Measurements from ENCODE around the gene BCAP31. TPM values are rescaled to one million over a fixed set of nuclear protein-coding genes. Genes with fewer than 3 reads are reported as not detected.

BCAP31 gene
- total RNA-seq, 1 donor from 2014 or later = 126 TPM

DNA sequence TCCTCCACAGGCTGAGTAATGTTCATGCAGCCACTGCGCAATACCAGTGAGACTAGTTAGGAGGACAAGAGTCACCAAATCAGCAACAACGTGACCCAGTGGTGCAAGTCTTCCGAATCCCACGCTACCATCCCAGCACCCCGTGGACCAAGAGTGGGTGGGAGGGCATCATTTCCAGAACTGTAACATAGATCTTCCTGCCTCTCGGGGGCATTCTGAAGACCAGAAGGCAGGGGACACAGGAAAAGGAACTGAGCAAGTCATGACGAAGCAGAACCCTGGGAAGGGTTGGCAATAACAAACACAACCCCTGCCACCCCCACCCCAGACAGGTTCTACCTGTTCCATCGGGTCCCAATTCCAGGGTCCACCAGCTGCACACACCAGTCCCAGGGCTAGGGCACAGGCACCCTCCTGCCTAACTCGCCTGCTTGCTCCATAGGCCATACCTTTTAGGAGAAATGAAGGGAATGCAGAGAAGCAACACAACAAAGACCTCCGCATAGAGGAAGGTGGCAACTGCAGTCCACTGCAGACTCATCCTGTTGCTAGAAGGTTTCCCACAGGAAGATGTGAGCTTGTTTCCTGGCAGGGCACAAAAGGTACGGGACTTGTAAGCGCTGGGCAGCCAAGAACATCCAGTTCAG, 1.4 kb downstream of the BCAP31 start:
- intact Hi-C loops (cut with DNase I) = no loop called here
- H3K27ac ChIP-seq = peak overlapping the region; percentile 74
- H3K4me1 ChIP-seq = peaks cover 47% of the 10 kb centered on the region
- no peaks in the 10 kb centered on the region for H3K9me3 ChIP-seq
- TF ChIP-seq POLR2AphosphoS5 (IDR thresholded peaks at IDR 0.05; ENCODE audit: insufficient read depth in 1 of 2, low read depth in 1 of 2) = no peak
- TF ChIP-seq POLR2A (IDR thresholded peaks at IDR 0.05) = no peak
- TF ChIP-seq, protein P1, sequence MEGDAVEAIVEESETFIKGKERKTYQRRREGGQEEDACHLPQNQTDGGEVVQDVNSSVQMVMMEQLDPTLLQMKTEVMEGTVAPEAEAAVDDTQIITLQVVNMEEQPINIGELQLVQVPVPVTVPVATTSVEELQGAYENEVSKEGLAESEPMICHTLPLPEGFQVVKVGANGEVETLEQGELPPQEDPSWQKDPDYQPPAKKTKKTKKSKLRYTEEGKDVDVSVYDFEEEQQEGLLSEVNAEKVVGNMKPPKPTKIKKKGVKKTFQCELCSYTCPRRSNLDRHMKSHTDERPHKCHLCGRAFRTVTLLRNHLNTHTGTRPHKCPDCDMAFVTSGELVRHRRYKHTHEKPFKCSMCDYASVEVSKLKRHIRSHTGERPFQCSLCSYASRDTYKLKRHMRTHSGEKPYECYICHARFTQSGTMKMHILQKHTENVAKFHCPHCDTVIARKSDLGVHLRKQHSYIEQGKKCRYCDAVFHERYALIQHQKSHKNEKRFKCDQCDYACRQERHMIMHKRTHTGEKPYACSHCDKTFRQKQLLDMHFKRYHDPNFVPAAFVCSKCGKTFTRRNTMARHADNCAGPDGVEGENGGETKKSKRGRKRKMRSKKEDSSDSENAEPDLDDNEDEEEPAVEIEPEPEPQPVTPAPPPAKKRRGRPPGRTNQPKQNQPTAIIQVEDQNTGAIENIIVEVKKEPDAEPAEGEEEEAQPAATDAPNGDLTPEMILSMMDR (IDR thresholded peaks at IDR 0.05) = no peak
- peak overlapping the region; percentile 59 to 63 for H3K4me3 ChIP-seq
- no peak for DNase-seq (ENCODE audit: extremely low spot score in 2 of 2)
- H3K36me3 ChIP-seq = peaks cover 0 to 16% of the 10 kb centered on the region in 2 donors
- no peaks in the 10 kb centered on the region for H3K27me3 ChIP-seq

DNA sequence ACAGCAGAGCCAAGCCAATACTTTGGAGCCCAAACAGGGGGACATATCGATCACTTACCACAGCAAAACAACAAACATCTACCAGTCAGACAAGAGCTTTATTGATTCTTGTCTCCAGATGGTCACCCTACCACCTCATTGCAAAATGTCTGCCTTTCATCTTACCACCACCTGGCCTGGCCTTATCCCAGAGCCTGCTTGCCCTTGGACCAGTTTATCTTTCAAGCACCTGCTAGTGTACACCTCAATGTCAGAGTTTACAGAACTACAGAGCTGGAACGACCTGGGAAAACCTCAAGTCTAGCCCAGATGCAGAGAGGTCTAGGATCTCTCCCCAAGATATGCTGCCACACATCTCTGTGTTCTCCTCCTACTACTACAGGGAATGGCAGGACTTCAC, 4.5 kb downstream of the BCAP31 start:
- TF ChIP-seq, protein P1 (IDR thresholded peaks at IDR 0.05) = no peak
- TF ChIP-seq POLR2AphosphoS5 (IDR thresholded peaks at IDR 0.05; ENCODE audit: insufficient read depth in 1 of 2, low read depth in 1 of 2) (no peak), POLR2A (IDR thresholded peaks at IDR 0.05) (no peak)
- H3K9me3 ChIP-seq = no peaks in the 10 kb centered on the region
- peaks cover 0 to 25% of the 10 kb centered on the region in 2 donors for H3K36me3 ChIP-seq
- H3K27me3 ChIP-seq = no peaks in the 10 kb centered on the region
- no peak for DNase-seq (ENCODE audit: extremely low spot score in 2 of 2)
- intact Hi-C loops (cut with DNase I) = no loop called here
- no peak overlapping the region for H3K4me3 ChIP-seq
- H3K27ac ChIP-seq = no peak overlapping the region
- peaks cover 16% of the 10 kb centered on the region for H3K4me1 ChIP-seq

DNA sequence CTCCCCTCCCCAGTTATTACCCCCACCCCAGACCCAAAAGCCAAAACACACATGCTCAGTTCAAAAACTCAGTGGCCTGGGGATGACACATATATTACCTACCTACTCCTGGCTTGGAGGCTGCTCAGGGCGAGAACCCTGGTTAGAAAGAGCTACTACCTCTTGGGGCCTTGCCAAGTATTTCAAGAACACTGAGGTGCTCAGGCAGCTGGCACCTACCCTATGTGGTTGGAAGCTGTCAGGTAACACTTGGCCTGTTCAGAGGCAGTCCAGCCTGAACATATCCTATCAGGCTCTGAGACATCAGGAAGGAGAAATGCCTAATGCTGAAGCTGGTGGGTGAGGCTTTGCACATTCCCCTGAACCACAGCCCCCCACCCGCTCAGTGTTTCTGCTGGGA, 4.9 kb downstream of the BCAP31 start:
- Histone ChIP-seq H3K9me3 (no peaks in the 10 kb centered on the region), H3K27me3 (no peaks in the 10 kb centered on the region), H3K27ac (no peak overlapping the region), H3K36me3 (peaks cover 0 to 30% of the 10 kb centered on the region in 2 donors), H3K4me1 (peaks cover 16% of the 10 kb centered on the region), H3K4me3 (no peak overlapping the region)
- no peak for TF ChIP-seq POLR2AphosphoS5 (IDR thresholded peaks at IDR 0.05; ENCODE audit: insufficient read depth in 1 of 2, low read depth in 1 of 2)
- TF ChIP-seq, protein P1 (IDR thresholded peaks at IDR 0.05) = no peak
- TF ChIP-seq POLR2A (IDR thresholded peaks at IDR 0.05) = no peak
- no peak for DNase-seq (ENCODE audit: extremely low spot score in 2 of 2)
- intact Hi-C loops (cut with DNase I) = no loop called here

- DNase-seq (ENCODE audit: extremely low spot score in 2 of 2) = no peak
- intact Hi-C loops (cut with DNase I) = no loop called here
- no peak for TF ChIP-seq POLR2A (IDR thresholded peaks at IDR 0.05)
- TF ChIP-seq, protein P1 (IDR thresholded peaks at IDR 0.05) = no peak
- no peak for TF ChIP-seq POLR2AphosphoS5 (IDR thresholded peaks at IDR 0.05; ENCODE audit: insufficient read depth in 1 of 2, low read depth in 1 of 2)
- peaks cover 8% of the 10 kb centered on the region for H3K4me1 ChIP-seq
- no peak overlapping the region for H3K4me3 ChIP-seq
- H3K27me3 ChIP-seq = no peaks in the 10 kb centered on the region
- H3K36me3 ChIP-seq = peaks cover 0 to 37% of the 10 kb centered on the region in 2 donors
- no peaks in the 10 kb centered on the region for H3K9me3 ChIP-seq
- no peak overlapping the region for H3K27ac ChIP-seq
Measured at GRCh38 chrX:153717445-153717844, 6.7 kb downstream of the BCAP31 start.

- Histone ChIP-seq H3K4me3 (no peak overlapping the region), H3K4me1 (no peaks in the 10 kb centered on the region), H3K36me3 (peaks cover 0 to 33% of the 10 kb centered on the region in 2 donors), H3K27me3 (no peaks in the 10 kb centered on the region), H3K9me3 (no peaks in the 10 kb centered on the region), H3K27ac (no peak overlapping the region)
- no peak for DNase-seq (ENCODE audit: extremely low spot score in 2 of 2)
- intact Hi-C loops (cut with DNase I) = no loop called here
- TF ChIP-seq POLR2A (IDR thresholded peaks at IDR 0.05) = no peak
- TF ChIP-seq, protein P1 (IDR thresholded peaks at IDR 0.05) = no peak
- no peak for TF ChIP-seq POLR2AphosphoS5 (IDR thresholded peaks at IDR 0.05; ENCODE audit: insufficient read depth in 1 of 2, low read depth in 1 of 2)
Measured at GRCh38 chrX:153714256-153714655, 9.9 kb downstream of the BCAP31 start.

All from vagina (tissue), 2 donors.